ENCODE results near the gene GRIN1. TPM values are rescaled to one million over a fixed set of nuclear protein-coding genes. Genes with fewer than 3 reads are reported as not detected.

GRIN1 gene
- total RNA-seq, 1 donor from 2014 or later, result 0.77 TPM

- TF ChIP-seq, protein P1, sequence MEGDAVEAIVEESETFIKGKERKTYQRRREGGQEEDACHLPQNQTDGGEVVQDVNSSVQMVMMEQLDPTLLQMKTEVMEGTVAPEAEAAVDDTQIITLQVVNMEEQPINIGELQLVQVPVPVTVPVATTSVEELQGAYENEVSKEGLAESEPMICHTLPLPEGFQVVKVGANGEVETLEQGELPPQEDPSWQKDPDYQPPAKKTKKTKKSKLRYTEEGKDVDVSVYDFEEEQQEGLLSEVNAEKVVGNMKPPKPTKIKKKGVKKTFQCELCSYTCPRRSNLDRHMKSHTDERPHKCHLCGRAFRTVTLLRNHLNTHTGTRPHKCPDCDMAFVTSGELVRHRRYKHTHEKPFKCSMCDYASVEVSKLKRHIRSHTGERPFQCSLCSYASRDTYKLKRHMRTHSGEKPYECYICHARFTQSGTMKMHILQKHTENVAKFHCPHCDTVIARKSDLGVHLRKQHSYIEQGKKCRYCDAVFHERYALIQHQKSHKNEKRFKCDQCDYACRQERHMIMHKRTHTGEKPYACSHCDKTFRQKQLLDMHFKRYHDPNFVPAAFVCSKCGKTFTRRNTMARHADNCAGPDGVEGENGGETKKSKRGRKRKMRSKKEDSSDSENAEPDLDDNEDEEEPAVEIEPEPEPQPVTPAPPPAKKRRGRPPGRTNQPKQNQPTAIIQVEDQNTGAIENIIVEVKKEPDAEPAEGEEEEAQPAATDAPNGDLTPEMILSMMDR (IDR thresholded peaks at IDR 0.05; ENCODE audit: unreplicated experiment), result no peak
- no peaks in the 10 kb centered on the region for H3K9me3 Mint-ChIP-seq (ENCODE audit: low read depth)
- peaks cover 60% of the 10 kb centered on the region for H3K27me3 Mint-ChIP-seq
- no peaks in the 10 kb centered on the region for H3K4me1 Mint-ChIP-seq (ENCODE audit: low read depth)
- no peak overlapping the region for H3K27ac Mint-ChIP-seq
- no peak for DNase-seq (ENCODE audit: low spot score, unreplicated experiment)
- H3K4me3 Mint-ChIP-seq (ENCODE audit: low read depth), result no peak overlapping the region
- H3K36me3 Mint-ChIP-seq (ENCODE audit: insufficient read depth), result no peaks in the 10 kb centered on the region
Observed at GRCh38 chr9:137158625-137159024, 19.7 kb downstream of the GRIN1 start.

GRCh38 chr9:137159105-137160053, 20.4 kb downstream of the GRIN1 start:
- Mint-ChIP-seq H3K36me3 (ENCODE audit: insufficient read depth) (no peaks in the 10 kb centered on the region), H3K27me3 (peaks cover 64% of the 10 kb centered on the region), H3K9me3 (ENCODE audit: low read depth) (no peaks in the 10 kb centered on the region), H3K4me3 (ENCODE audit: low read depth) (no peak overlapping the region), H3K27ac (no peak overlapping the region), H3K4me1 (ENCODE audit: low read depth) (no peaks in the 10 kb centered on the region)
- TF ChIP-seq, protein P1 (IDR thresholded peaks at IDR 0.05; ENCODE audit: unreplicated experiment), result no peak
- no peak for DNase-seq (ENCODE audit: low spot score, unreplicated experiment)

DNA sequence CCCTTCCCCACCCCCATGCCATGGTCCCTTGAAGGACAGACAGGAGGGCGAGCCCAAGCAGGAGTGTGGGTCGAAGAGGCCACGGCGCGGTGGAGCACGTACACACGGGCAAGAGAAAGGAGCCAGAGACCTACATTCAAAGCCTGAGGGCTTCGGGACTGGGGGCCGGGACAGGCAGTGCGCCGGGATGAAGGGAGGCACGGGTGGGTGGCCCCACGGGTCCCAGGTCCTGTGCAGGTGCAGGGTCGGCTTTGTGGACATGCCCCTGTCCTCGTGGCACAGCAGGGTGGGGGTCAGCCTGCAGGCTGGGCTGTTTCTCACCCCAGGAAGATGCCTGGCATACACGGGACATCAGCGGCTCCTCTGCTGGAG, 21.1 kb downstream of the GRIN1 start:
- H3K27ac Mint-ChIP-seq, result no peak overlapping the region
- no peaks in the 10 kb centered on the region for H3K36me3 Mint-ChIP-seq (ENCODE audit: insufficient read depth)
- no peaks in the 10 kb centered on the region for H3K9me3 Mint-ChIP-seq (ENCODE audit: low read depth)
- no peak overlapping the region for H3K4me3 Mint-ChIP-seq (ENCODE audit: low read depth)
- TF ChIP-seq, protein P1 (IDR thresholded peaks at IDR 0.05; ENCODE audit: unreplicated experiment), result no peak
- no peaks in the 10 kb centered on the region for H3K4me1 Mint-ChIP-seq (ENCODE audit: low read depth)
- DNase-seq (ENCODE audit: low spot score, unreplicated experiment), result no peak
- peaks cover 63% of the 10 kb centered on the region for H3K27me3 Mint-ChIP-seq

DNA sequence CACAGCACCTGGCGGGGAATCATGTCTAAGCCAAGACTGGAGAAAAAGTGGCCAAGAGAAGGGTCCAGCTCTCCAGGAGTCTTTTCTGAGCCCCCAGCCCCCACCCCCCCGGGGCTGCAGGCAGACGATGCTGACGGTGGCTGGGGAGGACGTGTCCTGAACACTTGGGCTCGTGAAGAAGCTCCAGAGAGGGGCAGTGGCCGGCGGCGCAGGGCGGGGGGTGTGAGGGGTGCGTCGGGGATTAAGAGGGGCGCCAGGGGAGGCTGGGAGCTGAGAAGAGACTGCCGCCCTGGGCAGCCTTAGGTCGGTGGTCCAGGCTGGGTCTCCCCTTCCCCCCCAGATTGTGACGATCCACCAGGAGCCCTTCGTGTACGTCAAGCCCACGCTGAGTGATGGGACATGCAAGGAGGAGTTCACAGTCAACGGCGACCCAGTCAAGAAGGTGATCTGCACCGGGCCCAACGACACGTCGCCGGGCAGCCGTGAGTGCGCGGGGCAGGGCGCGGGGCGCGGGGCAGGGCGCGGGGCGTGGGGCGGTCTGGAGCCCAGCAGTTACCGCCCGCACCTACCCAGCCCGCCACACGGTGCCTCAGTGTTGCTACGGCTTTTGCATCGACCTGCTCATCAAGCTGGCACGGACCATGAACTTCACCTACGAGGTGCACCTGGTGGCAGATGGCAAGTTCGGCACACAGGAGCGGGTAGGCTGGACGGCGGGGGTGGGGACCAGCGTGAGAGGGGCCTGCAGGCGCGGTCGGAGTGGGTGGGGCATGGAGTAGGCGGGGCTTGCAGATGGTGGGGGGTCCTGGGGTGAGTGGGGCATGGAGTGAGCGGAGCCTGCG, 22.0 kb downstream of the GRIN1 start:
- no peak overlapping the region for H3K27ac Mint-ChIP-seq
- TF ChIP-seq, protein P1 (IDR thresholded peaks at IDR 0.05; ENCODE audit: unreplicated experiment), result no peak
- no peak overlapping the region for H3K4me3 Mint-ChIP-seq (ENCODE audit: low read depth)

More for the DNA sequence above, 22.0 kb downstream of the GRIN1 start:
- H3K36me3 Mint-ChIP-seq (ENCODE audit: insufficient read depth), result no peaks in the 10 kb centered on the region
- peaks cover 64% of the 10 kb centered on the region for H3K27me3 Mint-ChIP-seq
- H3K9me3 Mint-ChIP-seq (ENCODE audit: low read depth), result no peaks in the 10 kb centered on the region
- no peak for DNase-seq (ENCODE audit: low spot score, unreplicated experiment)
- no peaks in the 10 kb centered on the region for H3K4me1 Mint-ChIP-seq (ENCODE audit: low read depth)

Data from progenitor cell of endocrine pancreas (in vitro differentiated cells).